Measurements from ENCODE around the gene LCP2. TPM values are rescaled to one million over a fixed set of nuclear protein-coding genes. Genes with fewer than 3 reads are reported as not detected.

Gene LCP2
- polyA plus RNA-seq, 1 experiment: not detected

GRCh38 chr5:170290498-170290897 lies 7.1 kb downstream of the LCP2 start:
- Histone ChIP-seq H3K27me3 (ENCODE audit: control insufficient read depth, insufficient read depth, low read length) (no peaks in the 10 kb centered on the region), H3K36me3 (ENCODE audit: control insufficient read depth, insufficient read depth, low read length) (no peaks in the 10 kb centered on the region), H3K4me3 (ENCODE audit: low read depth, low read length) (no peak overlapping the region)
- TF ChIP-seq CTCF (IDR thresholded peaks at IDR 0.05; ENCODE audit: insufficient read depth, low read depth, low read length): no peak
- ChIA-PET CTCF (no interaction called here), POLR2A (no interaction called here)
- DNase-seq (ENCODE audit: low read depth): no peak

GRCh38 chr5:170289764-170290163 lies 7.8 kb downstream of the LCP2 start:
- no peak for DNase-seq (ENCODE audit: low read depth)
- Histone ChIP-seq H3K4me3 (ENCODE audit: low read depth, low read length) (no peak overlapping the region), H3K27me3 (ENCODE audit: control insufficient read depth, insufficient read depth, low read length) (no peaks in the 10 kb centered on the region), H3K36me3 (ENCODE audit: control insufficient read depth, insufficient read depth, low read length) (no peaks in the 10 kb centered on the region)
- ChIA-PET POLR2A (no interaction called here), CTCF (no interaction called here)
- TF ChIP-seq CTCF (IDR thresholded peaks at IDR 0.05; ENCODE audit: insufficient read depth, low read depth, low read length): no peak

GRCh38 chr5:170289121-170289520 lies 8.5 kb downstream of the LCP2 start:
- ChIA-PET POLR2A (no interaction called here), CTCF (no interaction called here)
- DNase-seq (ENCODE audit: low read depth): no peak
- Histone ChIP-seq H3K27me3 (ENCODE audit: control insufficient read depth, insufficient read depth, low read length) (no peaks in the 10 kb centered on the region), H3K36me3 (ENCODE audit: control insufficient read depth, insufficient read depth, low read length) (no peaks in the 10 kb centered on the region), H3K4me3 (ENCODE audit: low read depth, low read length) (no peak overlapping the region)
- TF ChIP-seq CTCF (IDR thresholded peaks at IDR 0.05; ENCODE audit: insufficient read depth, low read depth, low read length): no peak

- no peak for TF ChIP-seq CTCF (IDR thresholded peaks at IDR 0.05; ENCODE audit: insufficient read depth, low read depth, low read length)
These were observed 9.0 kb downstream of the LCP2 start for GRCh38 chr5:170288551-170288950.

GRCh38 chr5:170288151-170288550 lies 9.4 kb downstream of the LCP2 start:
- DNase-seq (ENCODE audit: low read depth): no peak
- POLR2A ChIA-PET: no interaction called here
- Histone ChIP-seq H3K36me3 (ENCODE audit: control insufficient read depth, insufficient read depth, low read length) (no peaks in the 10 kb centered on the region), H3K27me3 (ENCODE audit: control insufficient read depth, insufficient read depth, low read length) (no peaks in the 10 kb centered on the region), H3K4me3 (ENCODE audit: low read depth, low read length) (no peak overlapping the region)
- CTCF ChIA-PET: interaction anchor here (0.7 kb wide), 1 partner anchor 10 kb away, joined by 3 read pairs; no protein-coding TSS in a partner anchor
- TF ChIP-seq CTCF (IDR thresholded peaks at IDR 0.05; ENCODE audit: insufficient read depth, low read depth, low read length): no peak

More at GRCh38 chr5:170288551-170288950, 9.0 kb downstream of the LCP2 start:
- DNase-seq (ENCODE audit: low read depth): no peak
- no peaks in the 10 kb centered on the region for H3K36me3 ChIP-seq (ENCODE audit: control insufficient read depth, insufficient read depth, low read length)
- no peak overlapping the region for H3K4me3 ChIP-seq (ENCODE audit: low read depth, low read length)
- no peaks in the 10 kb centered on the region for H3K27me3 ChIP-seq (ENCODE audit: control insufficient read depth, insufficient read depth, low read length)
- POLR2A ChIA-PET: no interaction called here
- CTCF ChIA-PET: no interaction called here

Measured in BJ (cell line).